Mesodermal cell (in vitro differentiated cells): Measurements from ENCODE around the gene LOXHD1. TPM values are rescaled to one million over a fixed set of nuclear protein-coding genes. Genes with fewer than 3 reads are reported as not detected.

Source experiments
- H3K27ac ChIP-seq: 2 replicates; pipeline ENCODE4 v1.7.0; 2013; ENCODE audit warnings: mild to moderate bottlenecking, low read depth, low read length, moderate library complexity; ENCODE audit not compliant: severe bottlenecking
- H3K36me3 ChIP-seq: 2 replicates; pipeline ENCODE4 v1.7.1; 2013; ENCODE audit warnings: mild to moderate bottlenecking, low read length, moderate library complexity; ENCODE audit not compliant: control insufficient read depth, insufficient read depth
- H3K4me1 ChIP-seq: one replicate; pipeline ENCODE4 v1.7.1; 2013; ENCODE audit warnings: mild to moderate bottlenecking, low read length; ENCODE audit not compliant: insufficient read depth, control insufficient read depth, poor library complexity, severe bottlenecking
- H3K4me3 ChIP-seq: 2 replicates; pipeline ENCODE4 v1.7.0; 2013; ENCODE audit warnings: low read length, control low read depth, mild to moderate bottlenecking; ENCODE audit not compliant: insufficient read depth, poor library complexity, severe bottlenecking; ENCODE audit errors: extremely low read depth
- H3K9me3 ChIP-seq: 2 replicates; pipeline ENCODE4 v1.7.1; 2013; ENCODE audit warnings: mild to moderate bottlenecking, low read length, moderate library complexity; ENCODE audit not compliant: control insufficient read depth
- WGBS, 2 experiments: methylation state at CpG; one replicate each; pipeline ENCODE4 v1.1.5; 2013; ENCODE audit warnings: missing lambda C conversion rate in 2 of 2; ENCODE audit not compliant: insufficient coverage in 2 of 2; 5-methylcytosine and 5-hydroxymethylcytosine counted together
- polyA plus RNA-seq, 2 experiments: library from polyadenylated mRNA; stranded (reverse); fragments of 50-300 nt; gene quantifications; one replicate each; pipeline ENCODE4 v1.2.3, GENCODE V29; 2013

The LOXHD1 gene, protein sequence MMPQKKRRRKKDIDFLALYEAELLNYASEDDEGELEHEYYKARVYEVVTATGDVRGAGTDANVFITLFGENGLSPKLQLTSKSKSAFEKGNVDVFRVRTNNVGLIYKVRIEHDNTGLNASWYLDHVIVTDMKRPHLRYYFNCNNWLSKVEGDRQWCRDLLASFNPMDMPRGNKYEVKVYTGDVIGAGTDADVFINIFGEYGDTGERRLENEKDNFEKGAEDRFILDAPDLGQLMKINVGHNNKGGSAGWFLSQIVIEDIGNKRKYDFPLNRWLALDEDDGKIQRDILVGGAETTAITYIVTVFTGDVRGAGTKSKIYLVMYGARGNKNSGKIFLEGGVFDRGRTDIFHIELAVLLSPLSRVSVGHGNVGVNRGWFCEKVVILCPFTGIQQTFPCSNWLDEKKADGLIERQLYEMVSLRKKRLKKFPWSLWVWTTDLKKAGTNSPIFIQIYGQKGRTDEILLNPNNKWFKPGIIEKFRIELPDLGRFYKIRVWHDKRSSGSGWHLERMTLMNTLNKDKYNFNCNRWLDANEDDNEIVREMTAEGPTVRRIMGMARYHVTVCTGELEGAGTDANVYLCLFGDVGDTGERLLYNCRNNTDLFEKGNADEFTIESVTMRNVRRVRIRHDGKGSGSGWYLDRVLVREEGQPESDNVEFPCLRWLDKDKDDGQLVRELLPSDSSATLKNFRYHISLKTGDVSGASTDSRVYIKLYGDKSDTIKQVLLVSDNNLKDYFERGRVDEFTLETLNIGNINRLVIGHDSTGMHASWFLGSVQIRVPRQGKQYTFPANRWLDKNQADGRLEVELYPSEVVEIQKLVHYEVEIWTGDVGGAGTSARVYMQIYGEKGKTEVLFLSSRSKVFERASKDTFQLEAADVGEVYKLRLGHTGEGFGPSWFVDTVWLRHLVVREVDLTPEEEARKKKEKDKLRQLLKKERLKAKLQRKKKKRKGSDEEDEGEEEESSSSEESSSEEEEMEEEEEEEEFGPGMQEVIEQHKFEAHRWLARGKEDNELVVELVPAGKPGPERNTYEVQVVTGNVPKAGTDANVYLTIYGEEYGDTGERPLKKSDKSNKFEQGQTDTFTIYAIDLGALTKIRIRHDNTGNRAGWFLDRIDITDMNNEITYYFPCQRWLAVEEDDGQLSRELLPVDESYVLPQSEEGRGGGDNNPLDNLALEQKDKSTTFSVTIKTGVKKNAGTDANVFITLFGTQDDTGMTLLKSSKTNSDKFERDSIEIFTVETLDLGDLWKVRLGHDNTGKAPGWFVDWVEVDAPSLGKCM (N-terminal part only)
- polyA plus RNA-seq (2013, experiment 1 of 2): not detected
- not detected for polyA plus RNA-seq (2013, experiment 2 of 2)

DNA sequence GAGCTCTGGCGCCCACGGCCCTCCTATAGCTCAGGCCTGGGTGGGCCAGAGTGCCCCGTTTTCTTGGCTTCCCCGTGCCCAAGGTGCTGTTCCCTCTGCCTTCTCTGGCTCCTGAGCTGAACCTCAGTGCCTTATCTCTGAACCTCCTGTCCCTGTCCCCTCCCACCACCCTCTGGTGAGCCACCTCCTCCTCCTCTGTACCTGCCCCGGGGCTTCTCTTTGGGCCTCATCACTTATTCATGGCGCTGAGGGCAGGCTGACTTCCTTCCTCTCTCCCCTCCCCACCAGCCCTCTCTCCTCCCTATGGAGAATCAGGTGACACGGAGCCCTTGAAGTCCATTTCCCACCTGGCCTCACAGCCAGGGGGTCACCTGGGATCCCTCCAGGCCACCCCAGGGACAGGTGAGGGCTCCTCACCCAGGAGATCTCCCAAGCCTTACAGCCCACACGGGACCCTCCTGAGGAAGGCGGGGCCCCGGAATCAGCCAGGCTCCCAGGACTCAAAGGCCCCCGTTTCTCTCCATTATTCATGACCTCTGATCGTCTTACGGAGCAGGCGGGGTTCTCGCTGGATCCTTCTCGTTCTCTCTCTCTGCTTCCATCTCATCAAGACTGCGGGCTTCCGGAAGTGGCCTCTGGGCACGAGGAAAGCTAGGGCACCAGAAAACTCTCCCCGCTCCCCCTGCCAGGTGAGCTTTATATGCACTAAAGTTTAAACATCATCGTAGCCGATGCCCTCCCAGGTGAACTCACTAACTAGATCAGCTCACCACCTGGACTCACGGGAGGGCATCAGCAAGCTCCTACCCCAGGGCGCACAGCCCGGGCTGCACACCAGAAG is at the start of gene LOXHD1:
Gene LOXHD1 (minus strand): TSS at position 106 of the 841 bp plus-strand sequence. CDS start 187 bp downstream, outside the sequence.
- Histone ChIP-seq H3K4me3 (no peak within 1 kb of the TSS), H3K36me3 (no peaks in the 10 kb centered on the region), H3K9me3 (no peaks in the 10 kb centered on the region), H3K4me1 (no peaks in the 10 kb centered on the region), H3K27ac (no peak within 1 kb of the TSS)
- 85 to 87% methylated on average over 25 of the region's 25 CpGs for whole genome bisulfite sequencing, 2 experiments

DNA sequence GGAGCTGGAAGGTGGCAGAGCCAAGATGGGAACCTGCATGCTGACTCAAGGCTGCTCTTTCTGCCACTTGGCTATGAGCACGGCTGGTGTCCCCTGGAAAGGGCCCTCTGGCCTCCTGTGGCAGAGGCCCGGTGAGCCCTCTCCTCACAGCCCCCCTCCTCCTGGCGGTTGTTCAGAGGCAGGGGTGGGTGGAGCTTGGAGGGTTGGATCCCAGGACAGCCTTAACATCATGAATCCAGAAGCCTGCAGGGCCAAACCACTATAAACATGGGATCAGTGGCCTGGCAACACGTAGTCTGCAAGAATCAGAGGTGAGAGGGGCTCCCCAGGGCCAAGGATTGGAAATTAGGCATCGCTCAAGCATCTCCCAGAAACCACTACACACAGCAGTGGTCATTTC is 48.5 kb upstream of the LOXHD1 start:
- Histone ChIP-seq H3K27ac (no peak overlapping the region), H3K4me3 (no peak overlapping the region), H3K4me1 (peaks cover 13% of the 10 kb centered on the region), H3K9me3 (no peaks in the 10 kb centered on the region), H3K36me3 (no peaks in the 10 kb centered on the region)
- WGBS, 2 experiments: 35 to 57% methylated on average over 1 to 3 of the region's 5 CpGs

DNA sequence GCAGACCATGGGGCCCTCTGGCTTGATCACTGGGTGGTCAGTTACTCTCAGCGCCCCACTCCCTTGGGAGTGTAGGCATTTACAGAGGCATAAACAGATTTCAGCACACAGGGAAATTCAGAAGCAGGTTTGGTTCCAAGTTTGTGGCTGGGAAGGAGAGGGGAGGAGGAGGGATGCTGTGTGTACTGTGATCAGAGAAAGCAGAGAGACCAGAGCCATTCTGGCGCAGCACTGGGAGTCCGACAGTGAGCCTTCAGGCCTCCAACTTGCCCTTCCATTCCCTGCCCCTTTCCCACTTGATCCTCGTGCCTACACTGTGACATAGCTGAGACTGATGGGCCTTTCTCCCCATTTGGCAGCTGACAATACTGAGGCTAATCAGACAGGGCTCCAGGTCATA is 47.8 kb upstream of the LOXHD1 start:
- no peaks in the 10 kb centered on the region for H3K36me3 ChIP-seq
- peaks cover 13% of the 10 kb centered on the region for H3K4me1 ChIP-seq
- WGBS, 2 experiments: 88 to 91% methylated on average over 2 to 4 of the region's 4 CpGs
- H3K27ac ChIP-seq: no peak overlapping the region
- no peaks in the 10 kb centered on the region for H3K9me3 ChIP-seq
- no peak overlapping the region for H3K4me3 ChIP-seq

DNA sequence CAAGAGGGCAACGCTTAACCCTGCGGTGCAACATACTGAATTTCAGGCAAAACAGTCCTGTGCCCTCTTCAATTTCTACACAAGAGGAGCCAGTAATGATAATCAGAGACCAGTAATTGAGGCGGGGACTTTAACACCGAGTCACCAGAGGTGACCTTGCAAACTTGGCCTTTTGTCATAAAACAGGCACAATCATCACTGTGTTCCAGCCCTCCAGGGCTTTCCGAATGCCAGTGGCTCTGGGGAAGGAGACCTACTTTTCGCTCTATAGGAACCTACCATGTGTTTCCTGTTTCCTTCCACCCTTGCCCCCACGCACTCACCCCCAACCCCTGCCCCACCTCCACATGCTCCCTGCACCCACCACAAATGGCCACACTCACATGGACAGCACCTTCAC is 47.2 kb upstream of the LOXHD1 start:
- H3K4me1 ChIP-seq: peaks cover 13% of the 10 kb centered on the region
- 83 to 92% methylated on average over 6 to 7 of the region's 7 CpGs for WGBS, 2 experiments
- H3K36me3 ChIP-seq: no peaks in the 10 kb centered on the region
- H3K9me3 ChIP-seq: no peaks in the 10 kb centered on the region
- no peak overlapping the region for H3K4me3 ChIP-seq
- no peak overlapping the region for H3K27ac ChIP-seq

DNA sequence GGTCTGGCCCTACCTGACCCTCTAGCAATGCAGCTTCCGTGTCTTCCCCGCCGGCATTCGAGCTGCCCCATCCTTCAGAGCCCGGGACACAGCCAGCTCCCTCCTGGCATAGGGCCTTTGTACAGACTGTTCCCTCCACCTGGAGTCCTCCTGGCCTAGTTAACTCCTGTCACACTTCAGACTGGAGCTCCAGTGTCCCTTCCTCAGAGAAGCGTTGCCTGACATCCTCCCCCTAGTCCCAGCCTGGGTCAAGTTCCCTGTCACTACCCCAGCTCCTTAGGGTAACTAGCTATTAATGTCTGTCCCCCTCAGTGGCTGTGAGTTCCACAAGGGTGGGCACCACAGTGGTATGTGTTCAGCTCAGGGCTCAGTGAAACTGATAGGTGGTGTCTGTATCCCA is 45.5 kb upstream of the LOXHD1 start:
- peaks cover 13% of the 10 kb centered on the region for H3K4me1 ChIP-seq
- no peak overlapping the region for H3K27ac ChIP-seq
- H3K4me3 ChIP-seq: no peak overlapping the region
- 91 to 93% methylated on average over 5 to 6 of the region's 6 CpGs for WGBS, 2 experiments
- no peaks in the 10 kb centered on the region for H3K36me3 ChIP-seq
- no peaks in the 10 kb centered on the region for H3K9me3 ChIP-seq

DNA sequence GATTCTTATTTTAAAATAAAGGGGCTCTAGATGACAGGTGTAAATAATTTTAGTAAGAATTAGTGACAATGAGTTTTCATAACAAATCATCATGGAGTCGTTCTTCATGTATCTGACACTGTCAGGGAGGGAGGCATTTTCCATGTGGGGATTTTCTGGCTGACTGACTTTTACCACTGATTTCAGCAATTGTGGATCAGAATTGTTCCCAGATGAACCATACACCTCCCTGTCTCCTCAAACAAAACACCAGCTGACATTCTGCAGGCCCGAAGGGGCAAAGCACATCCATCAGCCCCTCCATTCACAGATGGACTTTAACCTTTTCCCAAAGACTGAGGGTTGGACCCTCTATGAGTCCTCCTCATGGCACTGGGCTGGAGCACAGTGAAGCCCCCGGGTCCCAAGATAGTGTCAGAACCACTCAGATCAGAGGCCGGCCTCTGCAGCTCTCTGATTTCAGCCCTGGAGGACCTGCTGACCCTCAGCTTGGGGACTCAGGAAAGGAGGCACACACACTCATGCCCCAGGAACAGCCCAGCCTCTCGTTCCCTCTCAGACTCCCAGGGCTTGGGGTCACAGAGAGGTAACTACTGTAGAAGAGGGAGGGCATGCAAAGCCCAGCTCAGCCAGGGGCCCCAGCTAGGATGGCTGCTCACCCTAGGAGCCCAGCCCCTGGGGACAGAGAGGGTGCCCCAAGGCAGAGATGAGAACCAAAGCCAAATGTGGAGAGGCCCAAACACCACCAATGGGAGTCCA is 43.2 kb upstream of the LOXHD1 start:
- H3K9me3 ChIP-seq: no peaks in the 10 kb centered on the region
- no peak overlapping the region for H3K27ac ChIP-seq
- 87 to 94% methylated on average over 4 of the region's 5 CpGs for WGBS, 2 experiments
- no peaks in the 10 kb centered on the region for H3K36me3 ChIP-seq
- no peak overlapping the region for H3K4me3 ChIP-seq
- no peaks in the 10 kb centered on the region for H3K4me1 ChIP-seq

DNA sequence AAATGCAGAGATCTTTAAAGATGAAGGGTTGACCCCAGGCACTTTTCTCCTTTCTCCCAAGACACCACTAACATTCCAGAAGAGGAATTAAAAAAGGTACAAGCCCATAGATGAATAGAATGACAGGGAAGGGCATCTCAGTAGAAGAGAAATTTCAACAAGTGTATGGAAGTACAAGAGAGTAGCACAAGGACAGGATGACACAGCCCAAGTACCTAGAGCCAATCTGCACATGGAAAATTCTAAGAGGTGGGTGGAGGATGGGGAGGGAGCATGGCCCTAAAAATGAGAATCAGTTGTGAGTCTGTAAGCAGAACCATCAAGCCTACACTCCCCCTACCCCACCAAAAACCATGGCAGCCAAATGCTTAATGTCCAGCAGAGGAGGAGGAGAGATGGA is 39.7 kb upstream of the LOXHD1 start:
- no peaks in the 10 kb centered on the region for H3K4me1 ChIP-seq
- no peak overlapping the region for H3K27ac ChIP-seq
- H3K4me3 ChIP-seq: no peak overlapping the region
- no peaks in the 10 kb centered on the region for H3K36me3 ChIP-seq
- no peaks in the 10 kb centered on the region for H3K9me3 ChIP-seq

DNA sequence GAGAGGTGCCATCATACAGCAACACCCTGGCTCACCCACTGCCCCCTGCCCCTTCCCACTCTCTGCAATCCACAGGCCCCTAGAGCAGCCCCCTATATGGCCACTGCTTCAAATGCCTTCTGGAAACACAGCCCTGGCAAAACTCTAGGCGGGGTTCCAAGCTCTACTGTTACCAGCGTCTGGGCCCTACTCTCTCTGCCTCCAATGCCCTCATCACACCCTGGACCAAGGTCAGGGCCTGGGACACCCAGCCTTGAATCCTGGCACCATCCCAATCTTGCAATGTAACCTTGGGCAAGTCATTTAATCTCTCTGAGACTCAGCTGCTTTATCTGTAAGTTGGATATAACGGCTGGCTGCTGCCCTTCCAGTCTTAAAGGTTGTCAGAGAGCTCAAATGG is 39.2 kb upstream of the LOXHD1 start:
- Histone ChIP-seq H3K4me3 (no peak overlapping the region), H3K9me3 (no peaks in the 10 kb centered on the region), H3K27ac (no peak overlapping the region), H3K36me3 (no peaks in the 10 kb centered on the region), H3K4me1 (no peaks in the 10 kb centered on the region)
- WGBS, 2 experiments: 60 to 94% methylated on average over 1 to 3 of the region's 3 CpGs

DNA sequence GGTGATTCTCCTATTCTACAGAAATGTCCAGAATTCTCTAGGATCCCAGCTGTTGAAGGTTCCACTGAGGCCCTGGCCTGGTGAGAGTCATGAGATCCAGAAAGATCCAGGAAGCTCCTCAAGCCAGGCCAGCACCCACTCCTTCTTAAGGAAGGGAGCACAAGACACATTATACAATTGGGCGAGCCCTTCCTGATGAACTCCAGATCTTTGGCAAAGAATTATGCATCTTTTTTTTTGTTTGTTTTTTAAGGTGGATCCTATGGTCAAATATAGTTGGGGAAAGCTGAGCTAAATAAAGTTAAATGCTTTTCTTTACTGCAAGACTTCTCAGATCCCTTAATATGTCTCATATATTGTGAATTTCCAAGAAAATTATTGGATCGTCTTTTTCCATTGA is 37.0 kb upstream of the LOXHD1 start:
- 100% methylated on average over 1 of the region's 2 CpGs for WGBS, 2 experiments
- H3K36me3 ChIP-seq: no peaks in the 10 kb centered on the region

More for the DNA sequence above, 37.0 kb upstream of the LOXHD1 start:
- Histone ChIP-seq H3K9me3 (no peaks in the 10 kb centered on the region), H3K27ac (no peak overlapping the region), H3K4me3 (no peak overlapping the region), H3K4me1 (no peaks in the 10 kb centered on the region)
